ENCODE measurements around the gene SMYD3.

DNA sequence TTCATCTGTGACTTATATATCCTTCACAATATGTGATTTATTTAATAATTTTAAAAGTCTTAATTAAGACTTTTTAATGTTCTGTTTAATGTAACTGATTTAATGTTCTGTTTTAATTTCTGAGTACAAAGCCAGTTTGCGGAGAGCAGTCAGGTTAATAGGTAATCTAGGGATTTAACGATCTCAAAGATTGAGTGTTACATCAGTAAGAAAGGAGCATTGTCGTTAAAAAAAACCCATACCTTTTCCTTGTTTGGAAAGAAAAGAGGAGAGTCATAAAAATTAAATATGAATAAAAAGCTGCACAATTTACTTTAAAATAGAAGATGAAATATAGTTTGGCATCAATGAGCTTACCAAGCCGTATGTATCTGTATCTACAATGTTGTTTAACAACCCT, 730.9 kb downstream of the SMYD3 start:
- no peak for TF ChIP-seq POLR2AphosphoS5 (IDR thresholded peaks at IDR 0.05)
- TF ChIP-seq, protein P1, sequence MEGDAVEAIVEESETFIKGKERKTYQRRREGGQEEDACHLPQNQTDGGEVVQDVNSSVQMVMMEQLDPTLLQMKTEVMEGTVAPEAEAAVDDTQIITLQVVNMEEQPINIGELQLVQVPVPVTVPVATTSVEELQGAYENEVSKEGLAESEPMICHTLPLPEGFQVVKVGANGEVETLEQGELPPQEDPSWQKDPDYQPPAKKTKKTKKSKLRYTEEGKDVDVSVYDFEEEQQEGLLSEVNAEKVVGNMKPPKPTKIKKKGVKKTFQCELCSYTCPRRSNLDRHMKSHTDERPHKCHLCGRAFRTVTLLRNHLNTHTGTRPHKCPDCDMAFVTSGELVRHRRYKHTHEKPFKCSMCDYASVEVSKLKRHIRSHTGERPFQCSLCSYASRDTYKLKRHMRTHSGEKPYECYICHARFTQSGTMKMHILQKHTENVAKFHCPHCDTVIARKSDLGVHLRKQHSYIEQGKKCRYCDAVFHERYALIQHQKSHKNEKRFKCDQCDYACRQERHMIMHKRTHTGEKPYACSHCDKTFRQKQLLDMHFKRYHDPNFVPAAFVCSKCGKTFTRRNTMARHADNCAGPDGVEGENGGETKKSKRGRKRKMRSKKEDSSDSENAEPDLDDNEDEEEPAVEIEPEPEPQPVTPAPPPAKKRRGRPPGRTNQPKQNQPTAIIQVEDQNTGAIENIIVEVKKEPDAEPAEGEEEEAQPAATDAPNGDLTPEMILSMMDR (IDR thresholded peaks at IDR 0.05 in 8 of 11, conservative IDR thresholded peaks at IDR 0.05 in 3 of 11), result no peak
- TF ChIP-seq POLR2A (IDR thresholded peaks at IDR 0.05), result no peak

All from spleen (tissue), 7 donors.